GM18499 (cell line): ENCODE data around the gene TNFRSF1B.

Experiments used
- ATAC-seq: cut with Tn5 transposase; IDR thresholded peaks from one replicate; pipeline ENCODE4 v1.9.1; 2021; ENCODE audit warnings: moderate number of reproducible peaks; ENCODE audit not compliant: insufficient read depth, unreplicated experiment

The TNFRSF1B gene

DNA sequence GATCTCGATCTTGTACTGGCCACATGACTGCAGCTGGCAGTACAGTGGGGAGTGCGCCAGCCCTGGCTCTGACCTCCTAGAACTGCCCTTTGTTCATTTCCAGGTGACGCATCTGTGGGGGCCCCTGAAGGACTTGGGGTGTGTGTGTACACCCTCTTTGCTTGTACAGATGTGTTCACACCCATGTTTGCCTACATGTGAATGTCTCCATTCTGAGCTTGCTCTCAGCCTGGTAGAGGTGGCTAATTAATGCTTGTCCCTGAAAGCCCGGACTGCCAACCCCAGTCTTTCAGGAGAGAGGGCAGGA is 19.8 kb downstream of the TNFRSF1B start:
- ATAC-seq, result no peak

DNA sequence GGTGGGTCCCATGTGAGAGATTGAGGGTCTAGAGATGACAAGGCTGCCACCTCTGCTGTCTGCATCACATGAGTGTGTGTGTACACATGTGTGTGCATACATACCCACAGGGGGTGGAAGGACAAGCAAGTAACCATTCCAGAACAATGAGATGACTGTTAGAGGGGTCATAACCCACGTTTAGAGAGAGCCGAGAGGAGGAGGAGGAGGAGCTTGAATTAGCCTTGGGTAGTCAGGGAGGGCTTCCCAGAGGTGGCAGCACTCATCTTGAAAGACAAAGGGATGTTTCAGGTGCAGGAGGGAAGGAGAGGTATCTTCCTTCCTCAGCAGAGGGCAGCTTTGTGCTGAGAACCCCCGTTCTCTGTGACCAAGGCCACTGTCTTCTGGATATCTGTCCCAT is 21.3 kb downstream of the TNFRSF1B start:
- ATAC-seq, result no peak

DNA sequence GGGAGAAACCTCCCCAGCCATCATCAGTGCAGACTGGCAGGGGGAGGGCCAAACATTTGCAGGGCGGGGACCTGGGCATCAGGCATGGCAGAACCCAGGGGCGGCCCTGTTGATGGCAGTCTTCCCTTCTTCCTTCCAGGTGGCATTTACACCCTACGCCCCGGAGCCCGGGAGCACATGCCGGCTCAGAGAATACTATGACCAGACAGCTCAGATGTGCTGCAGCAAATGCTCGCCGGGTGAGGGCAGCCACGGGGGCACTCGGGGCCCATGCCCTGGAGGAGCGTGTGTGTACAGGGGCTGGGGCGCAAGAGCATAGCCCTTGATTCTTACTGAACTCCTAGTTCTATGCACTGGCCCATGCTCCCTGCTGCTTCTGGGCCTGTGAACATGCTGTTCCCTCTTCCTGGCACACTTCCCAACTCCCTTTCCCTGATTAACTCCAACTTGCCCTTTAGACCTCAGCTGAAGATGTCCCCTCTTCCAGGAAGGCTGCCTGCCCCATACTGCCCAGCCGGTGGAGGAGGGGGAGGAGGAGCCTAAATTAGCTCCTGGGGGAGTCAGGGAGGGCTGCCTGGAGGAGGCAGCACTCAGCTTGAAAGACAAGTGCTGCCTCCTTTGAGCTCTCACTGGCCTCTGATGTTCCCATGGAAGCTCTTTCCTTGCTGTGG is 22.0 kb downstream of the TNFRSF1B start:
- ATAC-seq, result no peak

DNA sequence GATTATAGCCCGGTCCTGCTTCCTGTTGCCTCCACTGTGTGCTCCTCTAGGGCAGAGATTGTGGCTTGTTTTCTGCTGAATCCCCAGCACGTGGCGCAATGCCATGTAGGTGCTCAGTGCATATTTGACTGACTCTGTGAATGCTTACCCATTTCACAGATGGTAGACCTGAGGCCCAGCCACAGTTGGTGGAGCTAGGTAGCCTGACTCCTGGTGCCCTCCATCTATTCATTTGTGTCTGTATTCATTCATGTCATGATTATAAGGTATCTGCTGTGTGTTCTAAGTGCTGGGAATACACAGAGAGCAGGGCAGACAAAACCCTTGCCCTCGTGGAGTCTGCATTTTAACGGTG is 22.5 kb downstream of the TNFRSF1B start:
- ATAC-seq, result no peak

DNA sequence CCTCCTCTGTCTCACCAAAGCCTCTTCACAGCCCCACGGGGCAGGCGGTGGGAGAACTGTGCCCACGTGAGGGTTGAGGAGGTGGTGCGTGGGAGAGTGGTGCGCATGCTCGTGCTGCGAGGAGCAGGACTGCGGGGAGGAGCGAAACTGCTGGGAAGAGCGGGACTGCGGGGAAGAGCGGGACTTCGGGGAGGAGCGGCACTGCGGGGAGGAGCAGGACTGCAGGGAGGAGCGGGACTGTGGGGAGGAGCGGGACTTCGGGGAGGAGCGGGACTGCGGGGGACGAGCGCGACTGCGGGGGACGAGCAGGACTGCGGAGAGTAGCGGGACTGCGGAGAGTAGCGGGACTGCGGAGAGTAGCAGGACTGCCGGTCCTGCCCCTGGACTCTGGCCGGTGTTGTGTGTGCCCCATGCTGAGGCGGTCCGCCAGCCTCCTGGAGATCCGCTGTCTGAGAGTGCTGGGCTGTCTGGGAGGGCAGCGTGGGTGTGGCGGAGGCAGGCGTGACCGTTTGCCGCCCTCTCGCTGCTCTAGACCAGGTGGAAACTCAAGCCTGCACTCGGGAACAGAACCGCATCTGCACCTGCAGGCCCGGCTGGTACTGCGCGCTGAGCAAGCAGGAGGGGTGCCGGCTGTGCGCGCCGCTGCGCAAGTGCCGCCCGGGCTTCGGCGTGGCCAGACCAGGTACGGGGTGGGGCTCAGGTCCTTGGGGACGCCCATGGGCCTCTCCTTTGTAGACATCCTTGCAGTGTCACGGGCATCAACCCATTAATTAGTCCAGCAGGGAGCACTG is 24.6 kb downstream of the TNFRSF1B start:
- no peak for ATAC-seq

DNA sequence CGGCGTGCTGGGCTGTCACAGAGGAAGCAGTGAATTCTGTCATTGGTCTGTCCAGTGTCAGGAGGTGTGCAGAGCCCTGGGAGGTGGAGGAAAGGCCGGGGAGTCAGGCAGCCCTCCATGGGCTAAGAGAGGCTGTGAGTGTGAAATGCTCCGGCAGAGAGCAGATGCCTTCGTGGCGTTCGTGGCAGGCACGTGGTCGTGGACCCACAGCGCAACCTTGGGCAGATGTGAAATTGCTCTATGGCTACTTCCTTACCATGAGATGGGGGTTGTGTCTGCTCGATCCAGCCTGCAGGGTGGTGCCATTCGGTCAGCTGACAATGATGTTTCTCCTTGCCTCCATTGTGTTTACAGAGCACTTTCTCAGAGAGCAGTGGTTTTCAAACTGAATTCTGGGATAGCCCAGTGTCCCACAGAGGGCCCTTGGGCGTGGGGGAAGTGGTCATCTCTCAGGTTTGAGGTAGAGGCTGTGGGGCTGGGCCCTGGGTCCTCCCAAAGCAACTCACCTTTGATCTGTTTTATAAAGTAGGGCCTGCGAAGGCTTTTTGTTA is 27.9 kb downstream of the TNFRSF1B start:
- no peak for ATAC-seq

DNA sequence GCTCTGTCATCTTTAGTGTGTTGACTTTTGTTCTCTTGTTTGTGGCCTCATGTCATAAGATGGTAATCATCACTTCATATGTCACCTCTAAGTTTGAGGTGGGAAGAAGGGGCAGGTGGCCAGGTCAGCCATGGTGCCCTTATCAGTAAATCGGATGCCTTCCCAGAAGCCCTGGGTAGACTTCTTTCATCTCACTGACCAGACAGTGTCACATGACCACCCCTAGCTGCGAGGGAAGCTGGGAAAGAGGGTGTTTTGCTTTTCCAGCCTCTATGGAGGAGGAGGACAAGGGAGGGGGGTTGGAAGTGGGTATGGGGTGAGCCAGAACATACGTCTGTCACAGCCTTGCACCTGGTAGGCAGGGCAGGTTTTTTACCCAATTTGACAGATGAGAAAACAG is 28.6 kb downstream of the TNFRSF1B start:
- ATAC-seq, result no peak

DNA sequence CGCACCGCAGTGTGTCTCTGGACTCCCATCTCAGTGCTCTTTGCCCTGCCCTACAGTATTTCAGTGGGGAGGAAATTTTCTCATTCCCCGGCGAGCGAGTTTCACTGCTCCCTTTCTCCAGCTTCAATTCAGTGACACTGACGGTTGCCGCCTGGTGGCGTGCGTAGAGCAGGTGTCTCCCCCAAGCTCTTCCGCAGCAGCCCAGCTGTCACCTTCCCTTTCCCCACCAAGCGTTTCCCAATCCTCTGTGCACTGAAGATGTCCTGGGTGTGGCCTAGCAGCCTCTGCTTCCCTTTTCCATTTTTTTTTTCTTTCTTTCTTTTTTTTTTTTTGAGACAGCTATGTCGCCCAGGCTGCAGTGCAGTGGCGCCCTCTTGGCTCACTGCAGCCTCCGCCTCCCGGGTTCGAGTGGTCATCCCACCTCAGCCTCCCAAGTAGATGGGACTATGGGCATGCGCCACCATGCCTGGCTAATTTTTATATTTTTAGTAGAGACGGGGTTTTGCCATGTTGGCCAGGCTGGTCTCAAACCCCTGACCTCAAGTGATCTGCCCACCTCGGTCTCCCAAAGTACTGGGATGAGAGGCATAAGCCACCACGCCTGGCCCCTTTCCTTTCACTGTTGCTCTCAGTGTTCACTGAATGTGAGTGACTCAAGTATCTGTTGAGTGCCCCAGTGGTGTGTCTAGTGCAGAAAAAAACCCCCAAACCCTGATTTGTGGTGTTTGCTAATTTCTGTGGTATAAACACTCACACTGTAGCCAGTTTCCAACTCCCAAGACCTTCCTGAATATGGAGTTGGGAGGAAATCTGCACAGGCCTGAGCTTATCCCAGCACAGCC is 30.1 kb downstream of the TNFRSF1B start:
- ATAC-seq, result no peak

DNA sequence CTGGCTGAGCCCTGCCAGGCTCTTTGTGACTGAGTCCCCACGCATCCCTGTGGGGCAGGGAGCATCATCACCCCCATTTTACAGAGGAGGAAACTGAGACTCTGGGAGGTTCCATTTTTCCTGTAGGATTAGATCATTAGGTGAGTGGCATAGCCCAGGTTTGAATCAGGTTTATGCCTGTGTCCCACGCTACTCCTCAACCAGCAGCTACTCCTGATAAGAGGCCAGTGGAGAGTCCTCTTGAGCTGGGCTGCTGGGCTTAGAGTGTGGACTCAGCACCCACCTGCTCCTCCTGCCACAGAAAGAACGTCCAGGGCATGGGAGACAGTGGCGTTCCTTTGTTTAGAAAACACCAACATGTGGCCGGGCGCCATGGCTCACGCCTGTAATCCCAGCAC is 30.7 kb downstream of the TNFRSF1B start:
- ATAC-seq, result no peak

DNA sequence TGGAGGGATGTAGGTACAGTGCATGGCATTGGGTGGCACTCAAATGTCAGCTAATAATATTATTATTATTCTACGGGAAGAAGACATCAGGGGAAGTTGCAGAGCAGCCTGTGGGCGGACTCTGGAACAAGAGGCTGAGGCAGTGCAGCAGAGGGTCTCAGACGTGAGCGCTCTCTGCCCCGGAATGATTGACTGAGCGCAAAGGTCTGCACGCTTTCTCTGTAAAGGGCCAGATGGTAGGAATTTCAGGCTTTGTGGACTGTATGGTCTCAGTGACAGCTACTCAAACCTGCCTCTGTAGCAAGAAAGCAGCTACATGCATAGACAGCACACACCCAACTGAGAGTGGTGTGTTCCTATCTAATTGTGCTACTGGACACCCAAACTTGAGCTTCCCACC is 33.4 kb downstream of the TNFRSF1B start:
- ATAC-seq, result no peak

DNA sequence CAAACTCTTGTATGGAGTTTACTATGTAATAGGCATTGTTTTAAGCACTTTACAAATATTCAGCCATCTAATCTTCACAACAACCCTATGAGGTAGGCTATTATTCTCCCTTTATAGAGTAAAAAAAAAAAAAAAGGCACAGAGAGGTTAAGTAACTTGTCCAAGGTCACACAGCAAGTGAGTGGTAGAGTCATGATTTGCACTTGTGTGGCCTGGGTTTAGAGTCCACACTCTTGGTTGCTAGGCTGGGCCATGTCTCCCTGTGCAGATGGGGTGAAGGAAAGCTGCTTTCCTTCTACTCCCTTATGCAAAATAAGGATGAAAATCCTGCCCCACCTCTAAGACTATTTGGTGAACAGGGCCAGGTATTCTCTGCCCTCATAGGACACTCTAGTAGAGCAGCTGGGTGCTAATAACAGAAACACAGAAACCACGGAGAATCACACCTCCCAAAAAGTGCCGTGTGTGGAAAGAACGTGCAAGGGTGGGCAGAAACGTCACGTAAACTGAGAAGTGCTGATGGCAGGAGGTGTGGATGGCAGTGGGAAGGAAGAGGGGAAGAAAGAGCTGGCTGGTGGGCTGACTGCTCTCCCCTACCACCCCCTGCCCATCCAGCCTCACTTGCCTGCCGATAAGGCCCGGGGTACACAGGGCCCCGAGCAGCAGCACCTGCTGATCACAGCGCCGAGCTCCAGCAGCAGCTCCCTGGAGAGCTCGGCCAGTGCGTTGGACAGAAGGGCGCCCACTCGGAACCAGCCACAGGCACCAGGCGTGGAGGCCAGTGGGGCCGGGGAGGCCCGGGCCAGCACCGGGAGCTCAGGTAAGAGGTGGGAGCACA is 34.8 kb downstream of the TNFRSF1B start:
- ATAC-seq, result no peak

DNA sequence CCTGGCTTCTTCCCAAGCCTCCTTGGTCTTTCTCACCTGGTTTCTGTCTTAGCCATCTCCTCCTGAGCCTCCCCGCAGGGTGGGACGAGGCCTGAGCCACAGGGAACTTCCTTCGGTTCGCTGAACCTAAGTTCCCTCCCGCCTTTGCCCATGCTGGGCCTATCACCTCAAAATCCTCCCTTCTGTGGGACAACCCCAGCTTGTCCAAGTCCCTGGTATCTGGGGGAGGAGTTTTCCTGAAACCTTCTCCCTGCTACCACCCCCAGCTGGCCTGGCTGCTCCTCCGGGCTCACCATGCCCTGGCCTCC is 35.4 kb downstream of the TNFRSF1B start:
- no peak for ATAC-seq

DNA sequence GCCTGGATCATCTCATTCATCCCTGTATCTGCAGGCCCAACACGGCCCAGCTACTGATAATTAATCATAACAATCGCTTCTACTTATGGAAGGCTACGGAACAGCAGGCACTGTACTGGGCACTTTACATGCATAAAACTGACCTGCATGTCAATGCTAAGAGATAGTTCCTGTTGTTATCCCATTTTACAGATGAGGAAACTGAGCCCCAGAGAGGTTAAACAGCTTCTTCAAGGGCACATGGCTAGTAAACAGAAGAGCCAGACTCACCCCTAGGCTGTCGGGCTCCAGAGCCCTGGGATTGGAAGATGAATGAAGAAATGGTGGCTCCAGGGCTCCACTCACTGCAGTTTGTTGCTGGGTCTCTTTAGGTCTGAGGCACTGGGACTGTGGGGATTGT is 35.8 kb downstream of the TNFRSF1B start:
- no peak for ATAC-seq

DNA sequence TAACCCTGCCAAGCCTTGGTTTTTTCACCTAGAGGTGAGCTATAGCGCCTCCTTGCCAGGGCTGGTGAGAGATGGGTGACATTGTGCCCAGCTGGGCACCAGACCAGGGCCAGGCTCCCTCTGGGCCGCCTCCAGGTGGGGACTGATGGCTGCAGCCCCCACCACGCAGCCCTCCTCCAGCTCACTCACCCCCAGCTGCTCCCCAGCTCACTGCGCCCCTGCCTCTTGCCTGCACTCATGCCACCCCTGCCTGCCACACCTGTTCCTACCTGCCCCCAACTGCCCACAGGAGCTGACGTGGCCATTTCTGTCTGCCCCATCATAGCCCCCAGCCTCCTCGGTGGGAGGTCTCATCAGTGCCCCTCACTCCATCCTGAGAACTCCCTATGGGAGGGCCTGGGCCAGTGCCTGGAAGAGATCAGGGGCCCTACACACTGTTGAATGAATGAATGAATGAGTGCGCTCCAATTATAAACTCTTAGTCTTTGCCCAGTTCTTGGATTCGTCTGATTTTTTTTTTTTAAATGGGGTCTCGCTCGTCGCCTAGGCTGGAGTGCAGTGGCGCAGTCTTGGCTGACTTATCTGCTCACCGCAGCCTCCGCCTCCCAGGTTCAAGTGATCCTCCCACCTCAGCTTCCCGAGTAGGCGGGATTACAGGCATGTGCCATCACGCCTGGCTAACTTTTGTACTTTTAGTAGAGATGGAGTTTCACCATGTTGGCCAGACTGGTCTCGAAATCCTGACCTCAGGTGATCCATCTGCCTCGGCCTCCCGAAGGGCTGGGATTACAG is 36.6 kb downstream of the TNFRSF1B start:
- ATAC-seq, result no peak

DNA sequence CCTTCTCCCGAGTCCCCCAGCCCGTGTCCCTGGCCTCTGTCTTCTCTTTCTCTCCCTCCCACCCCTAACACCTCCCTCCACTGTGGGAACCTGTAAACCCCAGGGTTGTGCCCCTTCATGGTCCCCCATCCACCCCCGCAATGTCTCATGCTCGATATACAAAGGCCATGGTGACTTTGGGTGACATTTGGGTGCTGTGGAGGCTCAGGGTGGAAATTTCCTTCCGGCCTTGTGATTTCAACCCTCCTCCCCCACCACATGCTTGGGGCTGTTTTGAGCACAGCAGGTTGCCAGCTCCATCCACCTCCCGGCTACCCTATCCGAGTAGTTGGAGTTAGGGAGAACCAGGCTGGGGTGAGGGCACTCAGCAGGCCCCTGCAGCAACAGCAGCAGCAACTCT is 37.3 kb downstream of the TNFRSF1B start:
- no peak for ATAC-seq

DNA sequence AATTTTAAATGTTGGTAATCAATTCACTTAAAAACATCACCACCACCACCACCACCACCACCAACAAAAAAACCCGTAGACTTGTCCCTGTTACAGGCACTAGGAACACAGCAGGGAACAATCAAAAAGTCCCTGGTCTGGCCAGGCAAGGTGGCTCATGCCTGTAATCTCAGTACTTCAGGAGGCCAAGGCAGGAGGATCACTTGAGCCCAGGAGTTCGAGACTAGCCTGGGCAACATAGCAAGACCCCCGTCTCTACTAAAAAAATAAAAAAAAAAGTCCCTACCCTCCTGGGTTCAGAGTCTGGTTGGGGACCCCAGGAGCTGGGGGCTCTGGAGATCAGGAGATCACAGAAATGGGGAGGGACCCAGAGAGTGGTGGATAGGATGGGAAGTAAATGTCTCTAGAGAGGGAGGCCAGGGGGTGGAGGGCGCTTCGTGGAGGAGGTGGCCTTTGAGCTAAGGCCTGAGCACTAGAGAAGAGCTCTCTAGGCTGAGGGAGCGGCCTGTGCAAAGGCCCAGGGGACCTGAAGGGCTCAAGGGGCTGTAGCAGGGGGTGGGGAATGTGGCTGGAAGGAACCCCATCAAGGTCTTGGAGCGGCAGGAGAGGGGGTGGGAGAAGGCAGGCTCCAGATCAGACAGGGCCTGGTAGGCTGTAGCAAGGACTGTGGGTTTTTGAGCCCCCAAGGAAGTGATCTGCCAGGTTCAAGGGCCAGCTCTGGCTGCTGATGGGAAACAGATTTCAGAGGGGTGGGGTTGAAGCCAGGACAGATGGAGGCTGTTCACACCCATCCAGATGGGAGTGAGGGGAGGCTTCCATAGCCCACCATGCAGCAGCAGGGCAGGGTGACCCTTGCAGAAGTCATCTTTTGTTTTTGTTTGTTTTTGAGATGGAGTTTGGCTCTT is 38.2 kb downstream of the TNFRSF1B start:
- ATAC-seq, result no peak

DNA sequence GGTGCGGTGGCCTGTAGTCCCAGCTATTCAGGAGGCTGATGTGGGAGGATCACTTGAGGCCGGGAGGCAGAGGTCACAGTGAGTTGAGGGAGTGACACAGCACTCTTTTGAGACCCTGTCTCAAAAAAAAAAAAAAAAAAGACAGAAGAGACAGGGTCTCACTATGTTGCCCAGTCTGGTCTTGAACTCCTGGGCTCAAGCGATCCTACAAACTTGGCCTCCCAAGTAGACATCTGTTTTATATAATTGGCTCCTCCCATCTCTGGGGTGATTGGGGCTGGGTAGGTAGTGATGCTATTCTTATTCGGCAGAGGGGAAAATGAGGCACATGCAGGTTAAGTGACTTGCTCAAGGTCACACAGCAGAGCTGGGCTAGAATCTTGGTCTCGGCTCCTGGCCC is 39.4 kb downstream of the TNFRSF1B start:
- ATAC-seq, result no peak

DNA sequence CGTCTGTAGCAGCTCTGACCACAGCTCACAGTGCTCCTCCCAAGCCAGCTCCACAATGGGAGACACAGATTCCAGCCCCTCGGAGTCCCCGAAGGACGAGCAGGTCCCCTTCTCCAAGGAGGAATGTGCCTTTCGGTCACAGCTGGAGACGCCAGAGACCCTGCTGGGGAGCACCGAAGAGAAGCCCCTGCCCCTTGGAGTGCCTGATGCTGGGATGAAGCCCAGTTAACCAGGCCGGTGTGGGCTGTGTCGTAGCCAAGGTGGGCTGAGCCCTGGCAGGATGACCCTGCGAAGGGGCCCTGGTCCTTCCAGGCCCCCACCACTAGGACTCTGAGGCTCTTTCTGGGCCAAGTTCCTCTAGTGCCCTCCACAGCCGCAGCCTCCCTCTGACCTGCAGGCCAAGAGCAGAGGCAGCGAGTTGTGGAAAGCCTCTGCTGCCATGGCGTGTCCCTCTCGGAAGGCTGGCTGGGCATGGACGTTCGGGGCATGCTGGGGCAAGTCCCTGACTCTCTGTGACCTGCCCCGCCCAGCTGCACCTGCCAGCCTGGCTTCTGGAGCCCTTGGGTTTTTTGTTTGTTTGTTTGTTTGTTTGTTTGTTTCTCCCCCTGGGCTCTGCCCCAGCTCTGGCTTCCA is 40.1 kb downstream of the TNFRSF1B start:
- no peak for ATAC-seq
